ENCODE measurements around the gene IKZF4. TPM values are rescaled to one million over a fixed set of nuclear protein-coding genes. Genes with fewer than 3 reads are reported as not detected.

The IKZF4 gene
- total and polyA plus RNA-seq, 2 experiments from 2014 or later: 4.6 to 9.0 TPM

GRCh38 chr12:56087220-56087619, 66.4 kb downstream of the IKZF4 start (continued):
- TF ChIP-seq ZNF462 (CRISPR knock-in tag; IDR thresholded peaks at IDR 0.05) (no peak), STAT1 (IDR thresholded peaks at IDR 0.05; ENCODE audit: unreplicated experiment) (no peak)

Other genes starting within 250 kb of the IKZF4 start
- 96.0 and 115 TPM in 2 replicates for gene SARNP, start 203.3 kb upstream of the IKZF4 start, total RNA-seq (2014; rRNA removed; shearing (Covaris generic))
- gene SARNP, start 203.3 kb upstream of the IKZF4 start, polyA plus RNA-seq (2016; fragmentation: Nextera tagmentation; extraction: Ambion mirVana): 291 and 313 TPM in 2 replicates
- 12.4 and 18.0 TPM in 2 replicates for gene ORMDL2, start 203.0 kb upstream of the IKZF4 start, total RNA-seq (2014; rRNA removed; shearing (Covaris generic))
- 55.1 and 58.7 TPM in 2 replicates for gene ORMDL2, start 203.0 kb upstream of the IKZF4 start, polyA plus RNA-seq (2016; fragmentation: Nextera tagmentation; extraction: Ambion mirVana)
- gene DNAJC14, start 191.5 kb upstream of the IKZF4 start, total RNA-seq (2014; rRNA removed; shearing (Covaris generic)): 28.9 and 35.1 TPM in 2 replicates
- gene DNAJC14, start 191.5 kb upstream of the IKZF4 start, polyA plus RNA-seq (2016; fragmentation: Nextera tagmentation; extraction: Ambion mirVana): 8.9 and 9.7 TPM in 2 replicates
- 0.08 and 1.4 TPM in 2 replicates for gene MMP19, start 178.1 kb upstream of the IKZF4 start, total RNA-seq (2014; rRNA removed; shearing (Covaris generic))
- 0.17 and 1.5 TPM in 2 replicates for gene MMP19, start 178.1 kb upstream of the IKZF4 start, polyA plus RNA-seq (2016; fragmentation: Nextera tagmentation; extraction: Ambion mirVana)
- gene PYM1, start 93.1 kb upstream of the IKZF4 start, total RNA-seq (2014; rRNA removed; shearing (Covaris generic)): 70.2 and 75.9 TPM in 2 replicates
- gene PYM1, start 93.1 kb upstream of the IKZF4 start, polyA plus RNA-seq (2016; fragmentation: Nextera tagmentation; extraction: Ambion mirVana): 150 and 151 TPM in 2 replicates
- 16.1 and 35.9 TPM in 2 replicates for gene DGKA, start 89.9 kb upstream of the IKZF4 start, total RNA-seq (2014; rRNA removed; shearing (Covaris generic))
- gene DGKA, start 89.9 kb upstream of the IKZF4 start, polyA plus RNA-seq (2016; fragmentation: Nextera tagmentation; extraction: Ambion mirVana): 22.5 and 24.6 TPM in 2 replicates
- 81.6 and 108 TPM in 2 replicates for gene PMEL, start 55.0 kb upstream of the IKZF4 start, total RNA-seq (2014; rRNA removed; shearing (Covaris generic))
- 64.5 and 68.1 TPM in 2 replicates for gene PMEL, start 55.0 kb upstream of the IKZF4 start, polyA plus RNA-seq (2016; fragmentation: Nextera tagmentation; extraction: Ambion mirVana)
- gene CDK2, start 54.2 kb upstream of the IKZF4 start, total RNA-seq (2014; rRNA removed; shearing (Covaris generic)): 27.7 and 31.0 TPM in 2 replicates
- gene CDK2, start 54.2 kb upstream of the IKZF4 start, polyA plus RNA-seq (2016; fragmentation: Nextera tagmentation; extraction: Ambion mirVana): 14.1 and 15.2 TPM in 2 replicates
- gene RAB5B, start 47.0 kb upstream of the IKZF4 start, total RNA-seq (2014; rRNA removed; shearing (Covaris generic)): 43.7 and 46.5 TPM in 2 replicates
- 18.6 and 19.7 TPM in 2 replicates for gene RAB5B, start 47.0 kb upstream of the IKZF4 start, polyA plus RNA-seq (2016; fragmentation: Nextera tagmentation; extraction: Ambion mirVana)
- gene SUOX, start 23.8 kb upstream of the IKZF4 start, total RNA-seq (2014; rRNA removed; shearing (Covaris generic)): 21.9 and 27.5 TPM in 2 replicates
- gene SUOX, start 23.8 kb upstream of the IKZF4 start, polyA plus RNA-seq (2016; fragmentation: Nextera tagmentation; extraction: Ambion mirVana): 13.9 and 14.0 TPM in 2 replicates
- gene RPS26, start 20.9 kb downstream of the IKZF4 start, total RNA-seq (2014; rRNA removed; shearing (Covaris generic)): 321 and 655 TPM in 2 replicates
- 772 and 774 TPM in 2 replicates for gene RPS26, start 20.9 kb downstream of the IKZF4 start, polyA plus RNA-seq (2016; fragmentation: Nextera tagmentation; extraction: Ambion mirVana)
- 44.4 and 54.4 TPM in 2 replicates for gene ERBB3, start 59.1 kb downstream of the IKZF4 start, total RNA-seq (2014; rRNA removed; shearing (Covaris generic))
- 21.0 and 23.3 TPM in 2 replicates for gene ERBB3, start 59.1 kb downstream of the IKZF4 start, polyA plus RNA-seq (2016; fragmentation: Nextera tagmentation; extraction: Ambion mirVana)
- gene PA2G4, start 83.5 kb downstream of the IKZF4 start, total RNA-seq (2014; rRNA removed; shearing (Covaris generic)): 231 and 237 TPM in 2 replicates
- 349 and 373 TPM in 2 replicates for gene PA2G4, start 83.5 kb downstream of the IKZF4 start, polyA plus RNA-seq (2016; fragmentation: Nextera tagmentation; extraction: Ambion mirVana)
- 1,633 and 2,039 TPM in 2 replicates for gene RPL41, start 95.6 kb downstream of the IKZF4 start, total RNA-seq (2014; rRNA removed; shearing (Covaris generic))
- 3,858 and 3,875 TPM in 2 replicates for gene RPL41, start 95.6 kb downstream of the IKZF4 start, polyA plus RNA-seq (2016; fragmentation: Nextera tagmentation; extraction: Ambion mirVana)
- gene ZC3H10, start 97.2 kb downstream of the IKZF4 start, total RNA-seq (2014; rRNA removed; shearing (Covaris generic)): 4.2 and 5.4 TPM in 2 replicates
- gene ZC3H10, start 97.2 kb downstream of the IKZF4 start, polyA plus RNA-seq (2016; fragmentation: Nextera tagmentation; extraction: Ambion mirVana): 2.2 and 2.7 TPM in 2 replicates
- 97.2 and 142 TPM in 2 replicates for gene ESYT1, start 107.2 kb downstream of the IKZF4 start, total RNA-seq (2014; rRNA removed; shearing (Covaris generic))
- 23.3 and 26.2 TPM in 2 replicates for gene ESYT1, start 107.2 kb downstream of the IKZF4 start, polyA plus RNA-seq (2016; fragmentation: Nextera tagmentation; extraction: Ambion mirVana)
- 96.9 and 103 TPM in 2 replicates for gene MYL6B, start 131.5 kb downstream of the IKZF4 start, total RNA-seq (2014; rRNA removed; shearing (Covaris generic))
- gene MYL6B, start 131.5 kb downstream of the IKZF4 start, polyA plus RNA-seq (2016; fragmentation: Nextera tagmentation; extraction: Ambion mirVana): 164 and 170 TPM in 2 replicates
- 1,092 and 1,271 TPM in 2 replicates for gene MYL6, start 137.3 kb downstream of the IKZF4 start, total RNA-seq (2014; rRNA removed; shearing (Covaris generic))
- gene MYL6, start 137.3 kb downstream of the IKZF4 start, polyA plus RNA-seq (2016; fragmentation: Nextera tagmentation; extraction: Ambion mirVana): 1,545 and 1,548 TPM in 2 replicates
- 40.4 and 44.5 TPM in 2 replicates for gene SMARCC2, start 168.4 kb downstream of the IKZF4 start, total RNA-seq (2014; rRNA removed; shearing (Covaris generic))
- gene SMARCC2, start 168.4 kb downstream of the IKZF4 start, polyA plus RNA-seq (2016; fragmentation: Nextera tagmentation; extraction: Ambion mirVana): 52.1 and 68.3 TPM in 2 replicates
- 68.2 and 77.1 TPM in 2 replicates for gene RNF41, start 200.9 kb downstream of the IKZF4 start, total RNA-seq (2014; rRNA removed; shearing (Covaris generic))
- gene RNF41, start 200.9 kb downstream of the IKZF4 start, polyA plus RNA-seq (2016; fragmentation: Nextera tagmentation; extraction: Ambion mirVana): 14.8 and 15.3 TPM in 2 replicates
- 25.5 and 31.6 TPM in 2 replicates for gene NABP2, start 203.3 kb downstream of the IKZF4 start, total RNA-seq (2014; rRNA removed; shearing (Covaris generic))
- 24.9 and 27.8 TPM in 2 replicates for gene NABP2, start 203.3 kb downstream of the IKZF4 start, polyA plus RNA-seq (2016; fragmentation: Nextera tagmentation; extraction: Ambion mirVana)
- 0.59 and 4.5 TPM in 2 replicates for gene SLC39A5, start 209.0 kb downstream of the IKZF4 start, total RNA-seq (2014; rRNA removed; shearing (Covaris generic))
- 0.29 and 0.63 TPM in 2 replicates for gene SLC39A5, start 209.0 kb downstream of the IKZF4 start, polyA plus RNA-seq (2016; fragmentation: Nextera tagmentation; extraction: Ambion mirVana)
- gene ANKRD52, start 237.3 kb downstream of the IKZF4 start, total RNA-seq (2014; rRNA removed; shearing (Covaris generic)): 25.2 and 25.6 TPM in 2 replicates
- 16.2 and 20.3 TPM in 2 replicates for gene ANKRD52, start 237.3 kb downstream of the IKZF4 start, polyA plus RNA-seq (2016; fragmentation: Nextera tagmentation; extraction: Ambion mirVana)
- 15.2 and 17.8 TPM in 2 replicates for gene COQ10A, start 245.9 kb downstream of the IKZF4 start, total RNA-seq (2014; rRNA removed; shearing (Covaris generic))
- gene COQ10A, start 245.9 kb downstream of the IKZF4 start, polyA plus RNA-seq (2016; fragmentation: Nextera tagmentation; extraction: Ambion mirVana): 12.0 and 12.8 TPM in 2 replicates